Tibial artery (tissue), 4 donors: ENCODE measurements around the gene INTS14.
A peak's percentile ranks its signal among the peaks of the same experiment; 100 is the strongest.

Source experiments
- DNase-seq, 2 donors: peaks; one replicate each; pipeline ENCODE4 v3.0.0-alpha.2; 2019
- H3K27ac ChIP-seq, 2 donors: fragments of 200-600 bp; sonication (generic) in 1 of 2; 1 replicate in 1 of 2; 2 replicates in 1 of 2; pipeline ENCODE4 v1.5.1; 2018 to 2019; ENCODE audit warnings: mild to moderate bottlenecking in 1 of 2
- H3K27me3 ChIP-seq, 2 donors: fragments of 200-600 bp; sonication (generic) in 1 of 2; one replicate each; pipeline versions ENCODE4 v1.5.1 to v1.6.0; 2016 to 2019
- H3K36me3 ChIP-seq, 3 donors: fragments of 200-600 bp; sonication (generic) in 2 of 3; one replicate each; pipeline ENCODE4 v1.5.1; 2016 to 2019; ENCODE audit warnings: mild to moderate bottlenecking in 2 of 3
- H3K4me1 ChIP-seq, 4 donors: fragments of 200-600 bp; sonication (generic) in 2 of 4; 1 replicate in 3 of 4; 2 replicates in 1 of 4; pipeline ENCODE4 v1.5.1; 2016 to 2019
- H3K4me3 ChIP-seq, 2 donors: fragments of 200-600 bp; sonication (generic) in 1 of 2; 1 replicate in 1 of 2; 2 replicates in 1 of 2; pipeline ENCODE4 v1.5.1; 2018 to 2019; ENCODE audit warnings: mild to moderate bottlenecking in 2 of 2
- H3K9me3 ChIP-seq, 3 donors: fragments of 200-600 bp; sonication (generic) in 1 of 3; one replicate each; pipeline ENCODE4 v1.5.1; 2016 to 2019
- CTCF ChIP-seq, 2 experiments: fragments of 200-600 bp in 1 of 2; fragments of 450-650 bp in 1 of 2; IDR thresholded peaks; one replicate each; pipeline ENCODE4 v1.5.1; 2017 to 2019; ENCODE audit warnings: antibody characterized with exemption in 2 of 2, mild to moderate bottlenecking in 1 of 2, moderate library complexity in 1 of 2
- intact Hi-C: fragments of 100-400 bp; cut with DNase I; formaldehyde crosslinking; loops from one replicate; pipeline ENCODE4 v1.15.0; 2023; ENCODE audit warnings: low total_unique reads

The INTS14 gene

GRCh38 chr15:65610871-65611718 lies at the start of gene INTS14:
Gene INTS14 (minus strand): TSS chr15:65611131. CDS start chr15:65607380, 3,751 bp downstream.
- intact Hi-C loops = loop anchor here (5.0 kb wide), 1 partner anchor 1449 kb away; the partner anchor contains the start of gene PPIB
- Histone ChIP-seq H3K27ac (peak within 1 kb of the TSS; percentile 89 to 91), H3K4me1 (peaks cover 0 to 28% (median 20%) of the 10 kb centered on the region in 4 donors), H3K27me3 (no peaks in the 10 kb centered on the region), H3K9me3 (no peaks in the 10 kb centered on the region), H3K36me3 (peaks cover 0 to 5% (median 0%) of the 10 kb centered on the region in 3 donors), H3K4me3 (peak within 1 kb of the TSS; percentile 70 to 77)
- peak; percentile 46 to 53 for TF ChIP-seq CTCF (IDR thresholded peaks at IDR 0.05)
- peak; percentile 97 to 99 for DNase-seq

- Histone ChIP-seq H3K9me3 (no peaks in the 10 kb centered on the region), H3K4me3 (no peak overlapping the region), H3K36me3 (peaks cover 18 to 74% (median 23%) of the 10 kb centered on the region in 3 donors), H3K4me1 (no peaks in the 10 kb centered on the region), H3K27me3 (no peaks in the 10 kb centered on the region), H3K27ac (no peak overlapping the region)
- intact Hi-C loops = no loop called here
- DNase-seq = no peak
- no peak for TF ChIP-seq CTCF (IDR thresholded peaks at IDR 0.05)
These were observed 48.6 kb upstream of the INTS14 start for GRCh38 chr15:65659502-65660052.

GRCh38 chr15:65655457-65655856 lies 44.5 kb upstream of the INTS14 start:
- intact Hi-C loops = no loop called here
- DNase-seq = no peak
- Histone ChIP-seq H3K4me1 (no peaks in the 10 kb centered on the region), H3K27me3 (no peaks in the 10 kb centered on the region), H3K36me3 (peaks cover 0 to 58% (median 16%) of the 10 kb centered on the region in 3 donors), H3K4me3 (no peak overlapping the region), H3K27ac (no peak overlapping the region), H3K9me3 (no peaks in the 10 kb centered on the region)
- no peak for TF ChIP-seq CTCF (IDR thresholded peaks at IDR 0.05)

- DNase-seq = no peak
- intact Hi-C loops = no loop called here
- Histone ChIP-seq H3K36me3 (peaks cover 0 to 54% (median 16%) of the 10 kb centered on the region in 3 donors), H3K4me3 (no peak overlapping the region), H3K4me1 (no peaks in the 10 kb centered on the region), H3K9me3 (no peaks in the 10 kb centered on the region), H3K27me3 (no peaks in the 10 kb centered on the region), H3K27ac (no peak overlapping the region)
- no peak for TF ChIP-seq CTCF (IDR thresholded peaks at IDR 0.05)
These were observed 44.1 kb upstream of the INTS14 start for GRCh38 chr15:65655026-65655425.

GRCh38 chr15:65653801-65654521 lies 43.0 kb upstream of the INTS14 start:
- no peak for DNase-seq
- Histone ChIP-seq H3K9me3 (no peaks in the 10 kb centered on the region), H3K36me3 (peaks cover 0 to 47% (median 16%) of the 10 kb centered on the region in 3 donors), H3K27ac (no peak overlapping the region), H3K4me1 (no peaks in the 10 kb centered on the region), H3K27me3 (no peaks in the 10 kb centered on the region), H3K4me3 (no peak overlapping the region)
- no peak for TF ChIP-seq CTCF (IDR thresholded peaks at IDR 0.05)
- intact Hi-C loops = no loop called here
